SK-N-SH (cell line): ENCODE results near the gene OSBPL9.

ENCODE experiments used
- CTCF ChIP-seq: fragments of 200-600 bp; sonication (generic); IDR thresholded peaks from 2 replicates; pipeline ENCODE4 v1.6.1; 2017; ENCODE audit warnings: antibody characterized with exemption, mild to moderate bottlenecking, moderate library complexity
- EP300 ChIP-seq, 2 experiments: IDR thresholded peaks; 2 replicates each; pipeline versions ENCODE4 v1.4.0 to v1.6.1; 2012; ENCODE audit warnings: borderline replicate concordance in 1 of 2, low read depth in 1 of 2, low read length in 1 of 2
- EZH2phosphoT487 ChIP-seq: fragments of 200-600 bp; sonication (generic); IDR thresholded peaks from 2 replicates; pipeline ENCODE4 v1.6.1; 2017; ENCODE audit warnings: low read depth, mixed run types, mild to moderate bottlenecking, antibody characterized with exemption, moderate library complexity, borderline replicate concordance
- GABPA ChIP-seq: IDR thresholded peaks from 2 replicates; pipeline ENCODE4 v1.4.0; 2012; ENCODE audit warnings: low read depth, mild to moderate bottlenecking
- GATA2 ChIP-seq: sonication (generic); formaldehyde crosslinking; IDR thresholded peaks from 2 replicates; pipeline ENCODE4 v1.5.0; 2020; ENCODE audit warnings: mild to moderate bottlenecking, missing genetic modification reagents
- IRF3 ChIP-seq: fragments of 150-350 bp; IDR thresholded peaks from 2 replicates; pipeline ENCODE4 v1.6.1; 2016; ENCODE audit warnings: mild to moderate bottlenecking, low read depth, low read length
- NFIC ChIP-seq: IDR thresholded peaks from 2 replicates; pipeline ENCODE4 v1.4.0; 2012; ENCODE audit warnings: borderline replicate concordance
- POLR2AphosphoS5 ChIP-seq: IDR thresholded peaks from 2 replicates; pipeline ENCODE4 v1.6.1; 2012; ENCODE audit warnings: low read depth, low read length
- RAD21 ChIP-seq: IDR thresholded peaks from 2 replicates; pipeline ENCODE4 v1.6.1; 2012; ENCODE audit warnings: mild to moderate bottlenecking, low read length
- USF1 ChIP-seq: IDR thresholded peaks from 2 replicates; pipeline ENCODE4 v1.4.0; 2012; ENCODE audit warnings: low read depth, borderline replicate concordance

GRCh38 chr1:51612447-51612961, 4.4 kb upstream of the OSBPL9 start:
- TF ChIP-seq CTCF (no peak), IRF3 (no peak), EZH2phosphoT487 (no peak), NFIC (no peak), EP300 (IDR thresholded peaks at IDR 0.05; ENCODE audit: borderline replicate concordance in 1 of 2, low read depth in 1 of 2, low read length in 1 of 2) (no peak), RAD21 (no peak), GABPA (no peak), GATA2 (CRISPR knock-in tag) (no peak), USF1 (no peak), POLR2AphosphoS5 (no peak)
